Smooth muscle cell (in vitro differentiated cells): ENCODE results near the gene LILRA5. TPM values are rescaled to one million over a fixed set of nuclear protein-coding genes. Genes with fewer than 3 reads are reported as not detected.
"Not testable (repeated sequence)": the region's sequence is repeated elsewhere in the genome, so short reads cannot be mapped to it uniquely, and the experiment has no call there.

ENCODE experiments used
- DNase-seq: peaks from one replicate; lab custom pipeline; 2025; ENCODE audit not compliant: unreplicated experiment; lab: John Stamatoyannopoulos, UW
- H2AFZ ChIP-seq: fragments of 200-600 bp; sonication (generic); 2 replicates; pipeline ENCODE4 v1.6.0; 2016; ENCODE audit warnings: antibody characterized with exemption, low read depth, mild to moderate bottlenecking
- H3F3A ChIP-seq: fragments of 200-600 bp; sonication (generic); 2 replicates; pipeline ENCODE4 v1.6.0; 2017; ENCODE audit warnings: antibody characterized with exemption, low read depth
- H3K27ac ChIP-seq: fragments of 200-600 bp; sonication (generic); 2 replicates; pipeline ENCODE4 v1.5.1; 2016; ENCODE audit warnings: low read depth, mild to moderate bottlenecking
- H3K27me3 ChIP-seq: fragments of 200-600 bp; sonication (generic); 2 replicates; pipeline ENCODE4 v1.6.1; 2016; ENCODE audit warnings: low read depth, mild to moderate bottlenecking
- H3K36me3 ChIP-seq: fragments of 200-600 bp; sonication (generic); 2 replicates; pipeline ENCODE4 v1.5.1; 2016; ENCODE audit warnings: low read depth
- H3K4me1 ChIP-seq: fragments of 200-600 bp; sonication (generic); 2 replicates; pipeline ENCODE4 v1.5.1; 2016; ENCODE audit warnings: low read depth
- H3K4me2 ChIP-seq: fragments of 200-600 bp; sonication (generic); 2 replicates; pipeline ENCODE4 v1.6.0; 2016; ENCODE audit warnings: mild to moderate bottlenecking
- H3K4me3 ChIP-seq: fragments of 200-600 bp; sonication (generic); 2 replicates; pipeline ENCODE4 v1.5.1; 2016; ENCODE audit warnings: mild to moderate bottlenecking
- H3K79me2 ChIP-seq: fragments of 200-600 bp; sonication (generic); 2 replicates; pipeline ENCODE4 v1.6.0; 2016; ENCODE audit warnings: low read depth, mild to moderate bottlenecking
- H3K9ac ChIP-seq: fragments of 200-600 bp; sonication (generic); 2 replicates; pipeline ENCODE4 v1.6.0; 2016; ENCODE audit warnings: low read depth
- H3K9me3 ChIP-seq: fragments of 200-600 bp; sonication (generic); replicated peaks from 2 replicates; pipeline ENCODE4 v1.5.1; 2016; ENCODE audit warnings: low read depth
- H4K20me1 ChIP-seq: fragments of 200-600 bp; sonication (generic); 2 replicates; pipeline ENCODE4 v1.6.0; 2016; ENCODE audit warnings: low read depth
- CTCF ChIP-seq: fragments of 200-600 bp; sonication (generic); IDR thresholded peaks from 2 replicates; pipeline ENCODE4 v1.5.1; 2017; ENCODE audit warnings: borderline replicate concordance, mild to moderate bottlenecking, antibody characterized with exemption; ENCODE audit not compliant: insufficient read depth, poor library complexity, severe bottlenecking
- WGBS: methylation state at CpG from one replicate; pipeline ENCODE4 v1.1.7; 2016; ENCODE audit warnings: low lambda C conversion rate; 5-methylcytosine and 5-hydroxymethylcytosine counted together
- polyA plus RNA-seq: library from polyadenylated mRNA; unstranded; fragments of >200 nt; fragmentation: Nextera tagmentation; extraction: Ambion mirVana; gene quantifications from 2 replicates; pipeline ENCODE4 v1.2.1, GENCODE V29; 2016
- total RNA-seq: library from RNA; depleted of rRNA; stranded (reverse); fragments of >200 nt; gene quantifications from 2 replicates; pipeline ENCODE4 v1.2.3, GENCODE V29; 2014

LILRA5 gene
- total and polyA plus RNA-seq, 2 experiments from 2014 or later = not detected

- DNase-seq = no peak
- Histone ChIP-seq H3K9me3 (no peaks in the 10 kb centered on the region), H4K20me1 (no peaks in the 10 kb centered on the region), H3K4me2 (no peak overlapping the region), H3K9ac (no peak overlapping the region), H2AFZ (no peak overlapping the region), H3K4me3 (no peak overlapping the region), H3K36me3 (no peaks in the 10 kb centered on the region), H3K27me3 (peaks cover 10% of the 10 kb centered on the region), H3K4me1 (no peaks in the 10 kb centered on the region), H3K79me2 (no peaks in the 10 kb centered on the region), H3K27ac (no peak overlapping the region), H3F3A (no peaks in the 10 kb centered on the region)
- WGBS = 63% methylated on average over 7 of the region's 7 CpGs
- no peak for TF ChIP-seq CTCF
These were observed 13.9 kb downstream of the LILRA5 start for GRCh38 chr19:54299126-54299498.

- Histone ChIP-seq H3F3A (no peaks in the 10 kb centered on the region), H2AFZ (no peak overlapping the region), H3K27me3 (peaks cover 10% of the 10 kb centered on the region), H3K27ac (no peak overlapping the region), H3K4me2 (no peak overlapping the region), H3K9me3 (no peaks in the 10 kb centered on the region), H3K36me3 (no peaks in the 10 kb centered on the region), H3K79me2 (no peaks in the 10 kb centered on the region), H3K4me3 (no peak overlapping the region), H4K20me1 (no peaks in the 10 kb centered on the region), H3K9ac (no peak overlapping the region), H3K4me1 (no peaks in the 10 kb centered on the region)
- TF ChIP-seq CTCF = no peak
- 65% methylated on average over 4 of the region's 4 CpGs for WGBS
- no peak for DNase-seq
These were observed 14.4 kb downstream of the LILRA5 start for GRCh38 chr19:54298357-54299125.

GRCh38 chr19:54297759-54298305, 15.1 kb downstream of the LILRA5 start:
- DNase-seq = no peak
- Histone ChIP-seq H3K27me3 (peaks cover 10% of the 10 kb centered on the region), H3K4me3 (no peak overlapping the region), H3F3A (no peaks in the 10 kb centered on the region), H3K9me3 (no peaks in the 10 kb centered on the region), H3K4me2 (no peak overlapping the region), H2AFZ (no peak overlapping the region), H3K27ac (no peak overlapping the region), H3K4me1 (no peaks in the 10 kb centered on the region), H3K9ac (no peak overlapping the region), H4K20me1 (no peaks in the 10 kb centered on the region), H3K36me3 (no peaks in the 10 kb centered on the region), H3K79me2 (no peaks in the 10 kb centered on the region)
- no peak for TF ChIP-seq CTCF
- 55% methylated on average over 7 of the region's 7 CpGs for WGBS

- DNase-seq = no peak
- Histone ChIP-seq H3K4me1 (no peaks in the 10 kb centered on the region), H3K27me3 (peaks cover 9% of the 10 kb centered on the region), H3K4me3 (no peak overlapping the region), H3F3A (no peaks in the 10 kb centered on the region), H3K4me2 (no peak overlapping the region), H4K20me1 (no peaks in the 10 kb centered on the region), H3K79me2 (no peaks in the 10 kb centered on the region), H3K36me3 (no peaks in the 10 kb centered on the region), H3K27ac (no peak overlapping the region), H3K9me3 (no peaks in the 10 kb centered on the region), H3K9ac (no peak overlapping the region), H2AFZ (no peak overlapping the region)
- no peak for TF ChIP-seq CTCF
- 88% methylated on average over 6 of the region's 6 CpGs for WGBS
These were observed 18.4 kb downstream of the LILRA5 start for GRCh38 chr19:54294539-54294938.

GRCh38 chr19:54289160-54289559, 23.8 kb downstream of the LILRA5 start:
- not testable (repeated sequence) for H3K27me3 ChIP-seq, H3K9me3 ChIP-seq, H3K4me3 ChIP-seq, H3K79me2 ChIP-seq, H4K20me1 ChIP-seq, H3K36me3 ChIP-seq, H3F3A ChIP-seq, H2AFZ ChIP-seq, H3K9ac ChIP-seq, H3K4me1 ChIP-seq, H3K4me2 ChIP-seq, H3K27ac ChIP-seq, DNase-seq
- WGBS = 66% methylated on average over 8 of the region's 8 CpGs
